SK-N-SH treated with all-trans-retinoic acid at 6 μM for 48 hours (cell line): Measurements from ENCODE around the gene SUSD5.

Experiments
- CREB5 ChIP-seq: fragments of 250-450 bp; sonication (Bioruptor Pico); IDR thresholded peaks from 2 replicates; pipeline ENCODE4 v1.5.1; 2020; ENCODE audit warnings: low read depth, mild to moderate bottlenecking, moderate library complexity
- PATZ1 ChIP-seq: fragments of 250-450 bp; sonication (Bioruptor Pico); IDR thresholded peaks from 2 replicates; pipeline ENCODE4 v1.8.0; 2020; ENCODE audit warnings: mild to moderate bottlenecking, moderate library complexity, borderline replicate concordance
- POU6F1 ChIP-seq: fragments of 250-450 bp; sonication (Bioruptor Pico); IDR thresholded peaks from 2 replicates; pipeline ENCODE4 v1.8.0; 2021; ENCODE audit warnings: low read depth, mild to moderate bottlenecking, moderate library complexity, borderline replicate concordance
- PPARA ChIP-seq: fragments of 250-450 bp; sonication (Bioruptor Pico); IDR thresholded peaks from 2 replicates; pipeline ENCODE4 v1.5.0; 2020; ENCODE audit warnings: mild to moderate bottlenecking, borderline replicate concordance
- SNAI2 ChIP-seq: fragments of 250-450 bp; sonication (Bioruptor Pico); IDR thresholded peaks from 2 replicates; pipeline ENCODE4 v1.5.0; 2020; ENCODE audit warnings: mild to moderate bottlenecking, moderate library complexity
- TOX ChIP-seq: fragments of 250-450 bp; sonication (Bioruptor Pico); IDR thresholded peaks from 2 replicates; pipeline ENCODE4 v1.8.0; 2021; ENCODE audit warnings: mild to moderate bottlenecking, moderate library complexity, borderline replicate concordance
- ZC3H10 ChIP-seq: fragments of 250-450 bp; sonication (Bioruptor Pico); IDR thresholded peaks from 2 replicates; pipeline ENCODE4 v1.5.1; 2021; ENCODE audit warnings: mild to moderate bottlenecking, moderate library complexity
- ZFP30 ChIP-seq: fragments of 450-650 bp; formaldehyde crosslinking; IDR thresholded peaks from 2 replicates; pipeline ENCODE4 v1.5.0; 2022; ENCODE audit warnings: mild to moderate bottlenecking, moderate library complexity
- ZNF8 ChIP-seq: fragments of 450-650 bp; formaldehyde crosslinking; IDR thresholded peaks from 2 replicates; pipeline ENCODE4 v1.5.0; 2020; ENCODE audit warnings: mild to moderate bottlenecking, moderate library complexity

- TF ChIP-seq SNAI2 (CRISPR knock-in tag) (no peak), POU6F1 (CRISPR knock-in tag) (no peak), PPARA (no peak), ZFP30 (CRISPR knock-in tag) (no peak), CREB5 (CRISPR knock-in tag) (no peak), TOX (CRISPR knock-in tag) (no peak), PATZ1 (CRISPR knock-in tag) (no peak), ZC3H10 (CRISPR knock-in tag) (no peak), ZNF8 (no peak)
Observed at GRCh38 chr3:33186524-33187367, 31.9 kb downstream of the SUSD5 start.
